Thoracic aorta (tissue), 2 donors: ENCODE results near the gene TTC14. TPM values are rescaled to one million over a fixed set of nuclear protein-coding genes. Genes with fewer than 3 reads are reported as not detected.

Experiments used
- ATAC-seq: fragments of 150-250 bp; one replicate; pipeline ENCODE4 v1.8.0; 2017; ENCODE audit warnings: low read depth; ENCODE audit not compliant: insufficient number of reproducible peaks, low FRiP score
- DNase-seq: peaks from one replicate; pipeline ENCODE4 v3.0.0-alpha.2; 2020; ENCODE audit warnings: low spot score
- H3K27ac ChIP-seq, 2 donors: fragments of 200-600 bp; sonication (generic); 1 replicate in 1 of 2; 2 replicates in 1 of 2; pipeline ENCODE4 v1.5.1; 2016; ENCODE audit warnings: mild to moderate bottlenecking in 2 of 2, moderate library complexity in 2 of 2
- H3K27me3 ChIP-seq: fragments of 200-600 bp; sonication (generic); replicated peaks from 2 replicates; pipeline ENCODE4 v1.6.0; 2016; ENCODE audit warnings: mild to moderate bottlenecking; ENCODE audit not compliant: insufficient read depth
- H3K36me3 ChIP-seq: fragments of 200-600 bp; sonication (generic); one replicate; pipeline ENCODE4 v1.5.1; 2016
- H3K4me1 ChIP-seq, 2 donors: fragments of 200-600 bp; sonication (generic); 1 replicate in 1 of 2; 2 replicates in 1 of 2; pipeline versions ENCODE4 v1.5.1 to v1.6.0; 2016; ENCODE audit warnings: low read depth in 2 of 2, mild to moderate bottlenecking in 1 of 2; ENCODE audit not compliant: control insufficient read depth in 1 of 2
- H3K4me3 ChIP-seq: fragments of 200-600 bp; sonication (generic); 2 replicates; pipeline ENCODE4 v1.5.1; 2016; ENCODE audit warnings: mild to moderate bottlenecking
- H3K9me3 ChIP-seq: fragments of 200-600 bp; sonication (generic); 2 replicates; pipeline ENCODE4 v1.5.1; 2016
- CTCF ChIP-seq: fragments of 200-600 bp; sonication (generic); IDR thresholded peaks from one replicate; pipeline ENCODE4 v1.5.1; 2019; ENCODE audit warnings: antibody characterized with exemption
- total RNA-seq, 2 donors: library from RNA; depleted of rRNA; stranded (reverse); fragments of >200 nt; gene quantifications; one replicate each; pipeline versions ENCODE4 v1.1.0 to v1.2.3, GENCODE V29; 2016

The TTC14 gene
- total RNA-seq, 2 donors from 2014 or later, result 43.1 to 79.7 TPM

- no peak for TF ChIP-seq CTCF
- no peaks in the 10 kb centered on the region for H3K9me3 ChIP-seq
- no peak overlapping the region for H3K27ac ChIP-seq
- ATAC-seq (no peak), DNase-seq (no peak)
- H3K4me3 ChIP-seq, result no peak overlapping the region
- no peaks in the 10 kb centered on the region for H3K4me1 ChIP-seq
- H3K27me3 ChIP-seq, result no peaks in the 10 kb centered on the region
- no peaks in the 10 kb centered on the region for H3K36me3 ChIP-seq
Observed at GRCh38 chr3:180594631-180595558, 7.1 kb upstream of the TTC14 start.

DNA sequence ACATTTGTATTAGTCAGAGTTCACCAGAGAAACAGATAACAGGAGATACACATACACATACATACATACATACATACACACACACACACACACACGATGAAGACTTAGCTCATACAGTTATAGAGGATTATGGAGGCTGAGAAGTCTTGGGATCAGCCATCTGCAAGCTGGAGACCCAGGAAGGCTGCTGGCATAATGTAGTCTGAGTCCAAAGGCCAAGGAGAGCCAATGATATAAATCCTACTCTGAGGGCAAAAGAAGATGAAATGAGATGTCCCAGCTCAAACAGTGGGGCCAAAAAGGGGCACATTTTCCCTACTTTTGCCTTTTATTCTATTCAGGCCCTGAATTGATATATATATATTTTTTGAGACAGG, 6.4 kb upstream of the TTC14 start:
- H3K4me1 ChIP-seq, result no peaks in the 10 kb centered on the region
- no peak for ATAC-seq
- no peaks in the 10 kb centered on the region for H3K36me3 ChIP-seq
- H3K27ac ChIP-seq, result no peak overlapping the region
- no peaks in the 10 kb centered on the region for H3K9me3 ChIP-seq
- DNase-seq, result no peak
- no peaks in the 10 kb centered on the region for H3K27me3 ChIP-seq
- H3K4me3 ChIP-seq, result no peak overlapping the region
- TF ChIP-seq CTCF, result no peak

- Histone ChIP-seq H3K9me3 (no peaks in the 10 kb centered on the region), H3K4me1 (peaks cover 14 to 16% of the 10 kb centered on the region in 2 donors), H3K27me3 (no peaks in the 10 kb centered on the region), H3K36me3 (peaks cover 7% of the 10 kb centered on the region), H3K4me3 (no peak overlapping the region), H3K27ac (no peak overlapping the region)
- no peak for ATAC-seq
- DNase-seq, result no peak
- no peak for TF ChIP-seq CTCF
Observed at GRCh38 chr3:180600473-180600872, 1.5 kb upstream of the TTC14 start.

DNA sequence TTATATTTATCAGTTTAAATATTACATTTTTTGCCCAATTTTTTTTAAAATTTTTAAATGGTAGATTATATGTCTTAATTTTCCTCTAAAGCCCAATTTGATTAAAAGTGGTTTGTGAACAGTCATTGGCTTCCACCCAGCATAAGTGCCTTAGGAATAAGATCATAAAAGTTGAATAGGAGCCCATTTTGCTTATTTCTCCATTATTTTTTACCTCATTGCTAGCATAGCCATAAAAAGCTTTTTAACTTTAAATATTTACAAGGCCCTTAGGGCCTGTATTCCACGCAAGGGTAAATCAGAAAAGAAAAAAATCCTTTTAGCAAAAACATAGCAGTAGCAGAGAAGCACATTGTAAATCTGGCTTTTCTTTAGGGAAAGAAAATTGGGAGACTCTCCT, 9.0 kb downstream of the TTC14 start:
- no peaks in the 10 kb centered on the region for H3K27me3 ChIP-seq
- no peaks in the 10 kb centered on the region for H3K4me1 ChIP-seq
- ATAC-seq (no peak), DNase-seq (no peak)
- TF ChIP-seq CTCF, result no peak
- H3K4me3 ChIP-seq, result no peak overlapping the region
- no peaks in the 10 kb centered on the region for H3K9me3 ChIP-seq
- peaks cover 38% of the 10 kb centered on the region for H3K36me3 ChIP-seq
- no peak overlapping the region for H3K27ac ChIP-seq

DNA sequence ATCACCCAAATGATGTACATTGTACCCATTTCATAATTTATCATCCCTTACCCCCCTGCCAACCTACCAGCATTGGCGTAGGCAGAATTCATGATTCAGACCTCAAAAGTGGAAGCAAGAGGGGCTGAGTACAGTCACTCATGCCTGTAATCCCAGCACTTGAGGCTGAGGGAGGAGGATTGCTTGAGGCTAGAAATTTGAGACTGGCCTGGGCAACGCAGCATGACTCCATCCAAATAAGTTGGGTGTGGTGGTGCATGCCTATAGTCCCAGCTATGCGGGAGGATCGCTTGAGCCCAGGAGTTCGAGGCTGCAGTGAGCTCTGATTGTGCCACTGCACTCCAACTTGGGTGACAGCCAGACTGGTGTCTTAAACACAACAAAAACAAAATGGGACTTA, 10.4 kb downstream of the TTC14 start:
- no peak for DNase-seq
- no peak overlapping the region for H3K27ac ChIP-seq
- no peak for ATAC-seq
- no peaks in the 10 kb centered on the region for H3K4me1 ChIP-seq
- H3K36me3 ChIP-seq, result peaks cover 26% of the 10 kb centered on the region
- no peaks in the 10 kb centered on the region for H3K9me3 ChIP-seq
- TF ChIP-seq CTCF, result no peak
- no peaks in the 10 kb centered on the region for H3K27me3 ChIP-seq
- H3K4me3 ChIP-seq, result no peak overlapping the region
